Sigmoid colon (tissue), 7 donors: ENCODE measurements around the gene ZNF474. TPM values are rescaled to one million over a fixed set of nuclear protein-coding genes. Genes with fewer than 3 reads are reported as not detected.

Source experiments
- DNase-seq: peaks from one replicate; pipeline ENCODE4 v3.0.0-alpha.2; 2019
- H3K27ac ChIP-seq, 4 donors: fragments of 200-600 bp; sonication (generic); one replicate each; pipeline ENCODE4 v1.5.1; 2016 to 2019; ENCODE audit warnings: mild to moderate bottlenecking in 1 of 4
- H3K27me3 ChIP-seq, 3 donors: fragments of 200-600 bp; sonication (generic); one replicate each; pipeline ENCODE4 v1.5.1; 2019; ENCODE audit warnings: mild to moderate bottlenecking in 1 of 3
- H3K36me3 ChIP-seq, 4 donors: fragments of 200-600 bp; sonication (generic); one replicate each; pipeline ENCODE4 v1.5.1; 2016 to 2019
- H3K4me1 ChIP-seq, 4 donors: fragments of 200-600 bp; sonication (generic); one replicate each; pipeline ENCODE4 v1.5.1; 2017 to 2019
- H3K4me3 ChIP-seq, 4 donors: fragments of 200-600 bp; sonication (generic); one replicate each; pipeline ENCODE4 v1.5.1; 2017 to 2019; ENCODE audit warnings: mild to moderate bottlenecking in 2 of 4, moderate library complexity in 1 of 4
- H3K9me3 ChIP-seq, 4 donors: fragments of 200-600 bp in 3 of 4; sonication (generic) in 3 of 4; one replicate each; pipeline versions ENCODE4 v1.5.1 to v1.6.1; 2013 to 2019
- CTCF ChIP-seq, 4 experiments: fragments of 450-650 bp in 3 of 4; fragments of 200-600 bp in 1 of 4; IDR thresholded peaks; one replicate each; pipeline ENCODE4 v1.5.1; 2016 to 2019; ENCODE audit warnings: antibody characterized with exemption in 4 of 4, mild to moderate bottlenecking in 3 of 4, moderate library complexity in 2 of 4
- EP300 ChIP-seq, 4 donors: sonication (generic); formaldehyde crosslinking; IDR thresholded peaks; one replicate each; pipeline ENCODE4 v1.6.1; 2017; ENCODE audit warnings: antibody characterized with exemption in 4 of 4
- POLR2A ChIP-seq, 2 donors: fragments of 450-650 bp; IDR thresholded peaks; one replicate each; pipeline ENCODE4 v1.6.1; 2016; ENCODE audit warnings: antibody characterized with exemption in 2 of 2, mild to moderate bottlenecking in 2 of 2, moderate library complexity in 2 of 2
- POLR2AphosphoS5 ChIP-seq, 4 donors: sonication (generic); formaldehyde crosslinking; IDR thresholded peaks; one replicate each; pipeline ENCODE4 v1.6.1; 2017; ENCODE audit warnings: antibody characterized with exemption in 4 of 4
- WGBS, 2 donors: extraction: QIAGEN DNeasy Blood & Tissue Kit; methylation state at CpG; one replicate each; pipeline ENCODE4 v1.1.7; 2013; 5-methylcytosine and 5-hydroxymethylcytosine counted together
- intact Hi-C: fragments of 100-400 bp; cut with DNase I; formaldehyde crosslinking; loops from one replicate; pipeline ENCODE4 v1.15.1; 2023
- polyA plus RNA-seq, 3 donors: library from polyadenylated mRNA; stranded (reverse); fragments of 200-250 nt; gene quantifications; one replicate each; pipeline ENCODE4 v1.2.3, GENCODE V29; 2013
- total RNA-seq, 4 donors: library from RNA; depleted of rRNA; stranded (reverse); fragments of >200 nt; gene quantifications; one replicate each; pipeline ENCODE4 v1.1.0, GENCODE V29; 2016
- donor health status: healthy with polysubstance abuse.
- donor health status: Bipolar disorder and iron deficiency.
- donor health status: healthy.

ZNF474 gene
- total and polyA plus RNA-seq, 7 donors, result 0.07 to 0.28 (median 0.27) TPM; not detected in 4

- Histone ChIP-seq H3K36me3 (no peaks in the 10 kb centered on the region), H3K9me3 (no peaks in the 10 kb centered on the region), H3K27me3 (no peaks in the 10 kb centered on the region), H3K27ac (no peak overlapping the region), H3K4me1 (peaks cover 0 to 30% (median 21%) of the 10 kb centered on the region in 4 donors), H3K4me3 (no peak overlapping the region)
- TF ChIP-seq POLR2AphosphoS5 (IDR thresholded peaks at IDR 0.05) (no peak), EP300 (IDR thresholded peaks at IDR 0.05) (no peak), POLR2A (IDR thresholded peaks at IDR 0.05) (no peak), CTCF (IDR thresholded peaks at IDR 0.05) (no peak)
- DNase-seq, result no peak
- intact Hi-C loops, result no loop called here
- 91 to 94% methylated on average over 5 of the region's 5 CpGs for WGBS, 2 donors
These were observed 55.4 kb downstream of the ZNF474 start for GRCh38 chr5:122184676-122185255.

DNA sequence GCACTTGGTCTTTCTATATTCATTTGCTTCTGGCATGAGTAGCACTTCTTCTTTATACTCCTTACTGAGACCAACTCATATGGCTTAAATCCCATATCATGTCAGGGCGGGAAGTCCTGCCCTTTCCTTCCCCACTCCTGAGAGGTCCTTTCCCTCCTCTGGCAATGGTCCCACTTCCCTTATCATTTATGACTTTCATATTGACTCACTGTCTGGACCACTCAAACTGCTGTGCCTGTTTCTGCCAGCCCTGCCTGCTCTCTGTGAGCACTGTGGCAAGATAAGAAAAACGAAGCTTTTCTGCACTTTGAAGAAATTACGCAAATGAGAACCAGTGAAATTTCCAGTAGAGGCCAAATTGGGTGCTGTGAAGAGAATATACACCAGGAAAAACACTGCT is 58.1 kb downstream of the ZNF474 start:
- Histone ChIP-seq H3K4me1 (peaks cover 0 to 17% (median 15%) of the 10 kb centered on the region in 4 donors), H3K36me3 (no peaks in the 10 kb centered on the region), H3K9me3 (no peaks in the 10 kb centered on the region), H3K27ac (no peak overlapping the region), H3K27me3 (no peaks in the 10 kb centered on the region), H3K4me3 (no peak overlapping the region)
- intact Hi-C loops, result no loop called here
- no peak for TF ChIP-seq POLR2AphosphoS5 (IDR thresholded peaks at IDR 0.05)
- TF ChIP-seq EP300 (IDR thresholded peaks at IDR 0.05), result no peak
- no peak for TF ChIP-seq POLR2A (IDR thresholded peaks at IDR 0.05)
- TF ChIP-seq CTCF (IDR thresholded peaks at IDR 0.05), result no peak
- DNase-seq, result no peak
- WGBS, 2 donors, result 10 to 50% methylated on average over 3 of the region's 3 CpGs

DNA sequence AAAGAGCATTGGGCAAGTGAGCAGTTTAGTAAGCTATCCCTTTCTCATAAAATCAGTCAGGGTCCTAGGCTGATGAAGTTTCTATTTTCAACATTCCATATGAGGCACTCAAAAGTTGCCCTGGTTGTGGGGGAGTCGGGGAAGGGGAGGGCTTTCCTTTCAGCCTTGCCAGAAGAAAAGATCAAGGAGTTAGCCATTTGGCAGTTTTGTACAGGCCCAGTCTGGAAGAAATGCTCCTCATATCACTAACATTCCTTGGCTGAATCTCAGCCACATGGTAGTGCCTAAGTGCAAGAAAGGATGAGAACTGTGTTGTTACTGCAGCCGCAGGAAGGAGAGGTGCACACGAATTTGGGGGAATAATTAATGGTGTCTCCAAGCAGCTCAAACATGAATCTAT is 60.8 kb downstream of the ZNF474 start:
- WGBS, 2 donors, result 78 to 90% methylated on average over 3 of the region's 3 CpGs

DNA sequence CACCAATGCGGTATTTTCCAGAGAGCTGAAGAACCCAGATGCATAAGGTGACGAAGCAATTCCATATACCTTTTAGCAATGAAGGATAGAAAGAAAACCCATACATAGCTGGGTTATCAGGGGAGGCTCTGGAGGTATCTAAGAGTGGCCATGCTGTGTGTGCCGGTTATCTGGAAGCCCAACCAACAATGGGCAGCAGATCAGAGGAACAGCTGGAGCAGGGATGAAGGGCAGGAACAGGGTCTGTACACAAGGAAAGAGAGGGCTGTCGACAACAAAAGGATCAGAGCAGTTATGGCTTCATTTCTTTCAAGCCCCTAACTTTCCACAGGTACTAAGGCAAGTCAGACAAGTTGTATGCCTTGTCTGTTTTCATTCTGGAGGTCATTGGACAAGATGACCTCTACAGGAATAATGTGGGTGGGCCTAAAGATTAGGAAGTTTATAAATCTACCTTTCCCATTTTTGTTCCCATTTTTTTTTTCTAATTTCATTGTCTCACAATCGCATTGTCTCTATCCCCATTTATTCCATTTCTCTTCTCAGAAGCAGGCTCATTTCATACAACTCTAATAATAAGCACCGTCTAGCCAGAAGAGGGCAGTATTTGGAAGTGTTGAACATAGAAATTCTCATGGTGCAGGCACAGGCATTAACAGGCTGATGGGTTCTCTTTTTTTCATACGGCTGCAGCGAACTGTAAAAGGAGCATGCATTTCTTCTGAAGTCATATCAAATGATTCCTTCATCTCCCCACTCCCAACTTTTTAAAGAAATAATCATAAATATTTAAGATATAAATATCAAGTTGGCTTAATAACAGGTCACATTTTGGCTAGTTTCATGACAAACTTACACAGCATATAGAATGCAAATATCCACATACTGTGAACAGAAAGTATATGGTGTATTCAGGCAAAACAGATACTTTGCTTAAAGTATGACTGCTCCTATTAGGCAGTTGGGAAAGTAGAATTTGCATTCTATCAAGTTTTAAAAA is 63.5 kb downstream of the ZNF474 start:
- DNase-seq, result no peak
- TF ChIP-seq CTCF (IDR thresholded peaks at IDR 0.05) (peak; percentile 36 to 54 (median 50)), EP300 (IDR thresholded peaks at IDR 0.05) (no peak)
- Histone ChIP-seq H3K27ac (no peak overlapping the region), H3K4me3 (no peak overlapping the region), H3K4me1 (no peaks in the 10 kb centered on the region), H3K27me3 (no peaks in the 10 kb centered on the region), H3K9me3 (no peaks in the 10 kb centered on the region), H3K36me3 (no peaks in the 10 kb centered on the region)
- WGBS, 2 donors, result 41 to 47% methylated on average over 8 of the region's 8 CpGs
- intact Hi-C loops, result loop anchor here (2.0 to 10.0 kb wide), 3 partner anchors 112 to 302 kb away; no protein-coding TSS in a partner anchor

More for the DNA sequence above, 60.8 kb downstream of the ZNF474 start:
- no peak for DNase-seq
- no peak overlapping the region for H3K4me3 ChIP-seq
- intact Hi-C loops, result loop anchor here (10.0 kb wide), 2 partner anchors 115 to 305 kb away; no protein-coding TSS in a partner anchor
- no peaks in the 10 kb centered on the region for H3K9me3 ChIP-seq
- no peaks in the 10 kb centered on the region for H3K36me3 ChIP-seq
- H3K27ac ChIP-seq, result no peak overlapping the region
- H3K27me3 ChIP-seq, result no peaks in the 10 kb centered on the region
- H3K4me1 ChIP-seq, result no peaks in the 10 kb centered on the region
- TF ChIP-seq POLR2AphosphoS5 (IDR thresholded peaks at IDR 0.05) (no peak), CTCF (IDR thresholded peaks at IDR 0.05) (no peak), POLR2A (IDR thresholded peaks at IDR 0.05) (no peak), EP300 (IDR thresholded peaks at IDR 0.05) (no peak)
